ENCODE results near the gene FAM25A. TPM values are rescaled to one million over a fixed set of nuclear protein-coding genes. Genes with fewer than 3 reads are reported as not detected.
"Not testable (repeated sequence)": the region's sequence is repeated elsewhere in the genome, so short reads cannot be mapped to it uniquely, and the experiment has no call there.

Gene FAM25A
- total RNA-seq, 1 donor: not detected

GRCh38 chr10:86979977-86980448 lies 40.1 kb upstream of the FAM25A start:
- H3K79me2 ChIP-seq (ENCODE audit: insufficient read depth, low read length): no peaks in the 10 kb centered on the region
- H3K27me3 ChIP-seq (ENCODE audit: insufficient read depth, low read length): no peaks in the 10 kb centered on the region
- H3K4me1 ChIP-seq (ENCODE audit: insufficient read depth, low read length): peaks cover 22% of the 10 kb centered on the region
- H3K4me2 ChIP-seq (ENCODE audit: insufficient read depth, low read length): peak overlapping the region; percentile 29
- peak overlapping the region; percentile 42 for H3K27ac ChIP-seq (ENCODE audit: low read depth, low read length)
- H4K20me1 ChIP-seq (ENCODE audit: insufficient read depth, low read length): no peaks in the 10 kb centered on the region
- H3K9me3 ChIP-seq (ENCODE audit: low read depth, low read length): no peaks in the 10 kb centered on the region
- peak; percentile 76 for DNase-seq (ENCODE audit: insufficient read length, low spot score, missing footprints)
- H3K4me3 ChIP-seq (ENCODE audit: insufficient read depth, low read length): peak overlapping the region; percentile 6
- TF ChIP-seq CTCF (IDR thresholded peaks at IDR 0.05; ENCODE audit: extremely low read depth, low read depth, low read length): no peak
- no peaks in the 10 kb centered on the region for H3K36me3 ChIP-seq (ENCODE audit: insufficient read depth, low read length)
- peak overlapping the region; percentile 60 for H2AFZ ChIP-seq (ENCODE audit: low read length)

GRCh38 chr10:86981020-86981419 lies 39.1 kb upstream of the FAM25A start:
- H3K4me3 ChIP-seq (ENCODE audit: insufficient read depth, low read length); H3K9me3 ChIP-seq (ENCODE audit: low read depth, low read length); H3K27ac ChIP-seq (ENCODE audit: low read depth, low read length); H3K79me2 ChIP-seq (ENCODE audit: insufficient read depth, low read length); H3K4me2 ChIP-seq (ENCODE audit: insufficient read depth, low read length); H3K36me3 ChIP-seq (ENCODE audit: insufficient read depth, low read length); H2AFZ ChIP-seq (ENCODE audit: low read length); DNase-seq (ENCODE audit: insufficient read length, low spot score, missing footprints); H4K20me1 ChIP-seq (ENCODE audit: insufficient read depth, low read length); H3K27me3 ChIP-seq (ENCODE audit: insufficient read depth, low read length): not testable (repeated sequence)
- peaks cover 22% of the 10 kb centered on the region for H3K4me1 ChIP-seq (ENCODE audit: insufficient read depth, low read length)

GRCh38 chr10:86981716-86982115 lies 38.4 kb upstream of the FAM25A start:
- H3K36me3 ChIP-seq (ENCODE audit: insufficient read depth, low read length): no peaks in the 10 kb centered on the region
- no peaks in the 10 kb centered on the region for H3K27me3 ChIP-seq (ENCODE audit: insufficient read depth, low read length)
- TF ChIP-seq CTCF (IDR thresholded peaks at IDR 0.05; ENCODE audit: extremely low read depth, low read depth, low read length): no peak
- no peaks in the 10 kb centered on the region for H3K9me3 ChIP-seq (ENCODE audit: low read depth, low read length)
- H3K79me2 ChIP-seq (ENCODE audit: insufficient read depth, low read length): no peaks in the 10 kb centered on the region
- peaks cover 22% of the 10 kb centered on the region for H3K4me1 ChIP-seq (ENCODE audit: insufficient read depth, low read length)
- H3K27ac ChIP-seq (ENCODE audit: low read depth, low read length): no peak overlapping the region
- H2AFZ ChIP-seq (ENCODE audit: low read length): no peak overlapping the region
- no peak for DNase-seq (ENCODE audit: insufficient read length, low spot score, missing footprints)
- H4K20me1 ChIP-seq (ENCODE audit: insufficient read depth, low read length): no peaks in the 10 kb centered on the region
- no peak overlapping the region for H3K4me2 ChIP-seq (ENCODE audit: insufficient read depth, low read length)
- no peak overlapping the region for H3K4me3 ChIP-seq (ENCODE audit: insufficient read depth, low read length)

GRCh38 chr10:86984498-86984897 lies 35.6 kb upstream of the FAM25A start:
- not testable (repeated sequence) for H3K27me3 ChIP-seq (ENCODE audit: insufficient read depth, low read length); H4K20me1 ChIP-seq (ENCODE audit: insufficient read depth, low read length); H2AFZ ChIP-seq (ENCODE audit: low read length); H3K4me2 ChIP-seq (ENCODE audit: insufficient read depth, low read length); H3K27ac ChIP-seq (ENCODE audit: low read depth, low read length); H3K36me3 ChIP-seq (ENCODE audit: insufficient read depth, low read length); DNase-seq (ENCODE audit: insufficient read length, low spot score, missing footprints); H3K9me3 ChIP-seq (ENCODE audit: low read depth, low read length); H3K4me3 ChIP-seq (ENCODE audit: insufficient read depth, low read length); H3K79me2 ChIP-seq (ENCODE audit: insufficient read depth, low read length)
- H3K4me1 ChIP-seq (ENCODE audit: insufficient read depth, low read length): peaks cover 13% of the 10 kb centered on the region

- Histone ChIP-seq H3K4me2 (ENCODE audit: insufficient read depth, low read length) (no peak overlapping the region), H3K36me3 (ENCODE audit: insufficient read depth, low read length) (no peaks in the 10 kb centered on the region), H3K79me2 (ENCODE audit: insufficient read depth, low read length) (no peaks in the 10 kb centered on the region), H4K20me1 (ENCODE audit: insufficient read depth, low read length) (no peaks in the 10 kb centered on the region), H3K27ac (ENCODE audit: low read depth, low read length) (no peak overlapping the region), H3K27me3 (ENCODE audit: insufficient read depth, low read length) (peaks cover 7% of the 10 kb centered on the region), H3K9me3 (ENCODE audit: low read depth, low read length) (no peaks in the 10 kb centered on the region), H3K4me3 (ENCODE audit: insufficient read depth, low read length) (no peak overlapping the region), H2AFZ (ENCODE audit: low read length) (no peak overlapping the region), H3K4me1 (ENCODE audit: insufficient read depth, low read length) (no peaks in the 10 kb centered on the region)
- no peak for DNase-seq (ENCODE audit: insufficient read length, low spot score, missing footprints)
- TF ChIP-seq CTCF (IDR thresholded peaks at IDR 0.05; ENCODE audit: extremely low read depth, low read depth, low read length): no peak
These were observed 31.6 kb upstream of the FAM25A start for GRCh38 chr10:86988520-86988919.

GRCh38 chr10:86991362-86991761 lies 28.7 kb upstream of the FAM25A start:
- H2AFZ ChIP-seq (ENCODE audit: low read length); H4K20me1 ChIP-seq (ENCODE audit: insufficient read depth, low read length); H3K4me1 ChIP-seq (ENCODE audit: insufficient read depth, low read length); DNase-seq (ENCODE audit: insufficient read length, low spot score, missing footprints); H3K27ac ChIP-seq (ENCODE audit: low read depth, low read length); H3K27me3 ChIP-seq (ENCODE audit: insufficient read depth, low read length); H3K9me3 ChIP-seq (ENCODE audit: low read depth, low read length); H3K36me3 ChIP-seq (ENCODE audit: insufficient read depth, low read length); H3K4me3 ChIP-seq (ENCODE audit: insufficient read depth, low read length); H3K4me2 ChIP-seq (ENCODE audit: insufficient read depth, low read length); H3K79me2 ChIP-seq (ENCODE audit: insufficient read depth, low read length): not testable (repeated sequence)

Data from osteoblast (primary cell).